Mucosa of gallbladder (tissue), 1 donor: Measurements from ENCODE around the gene MTCP1. TPM values are rescaled to one million over a fixed set of nuclear protein-coding genes. Genes with fewer than 3 reads are reported as not detected.

Source experiments
- DNase-seq: peaks from one replicate; pipeline ENCODE4 v3.0.0-alpha.2; 2020; ENCODE audit warnings: low spot score
- total RNA-seq: library from RNA; stranded (reverse); gene quantifications from one replicate; pipeline ENCODE4 v1.2.1, GENCODE V29; 2021
- donor health status: DM: no; HTN: no; CAD: no.

Gene MTCP1
- total RNA-seq, 1 donor from 2014 or later = 18.7 TPM

DNA sequence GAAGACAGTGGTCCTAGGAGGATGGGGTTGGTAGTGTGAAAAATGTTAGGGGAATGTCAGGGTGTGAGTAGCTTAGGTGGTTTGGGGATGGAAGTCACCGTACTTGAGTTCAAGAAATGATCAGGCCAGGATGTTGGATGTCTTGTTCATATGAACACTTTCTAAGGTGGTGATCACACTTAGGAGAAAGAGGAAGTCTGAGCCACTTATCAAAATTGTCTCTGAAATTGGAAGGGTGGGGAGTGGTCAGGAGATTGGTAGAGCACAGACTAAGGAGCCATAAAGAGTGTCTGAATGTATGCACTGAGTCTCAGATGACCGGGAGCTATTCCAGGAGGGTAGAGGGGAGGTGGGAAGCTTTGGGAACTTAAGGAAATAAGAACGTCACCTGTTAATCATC is 17.3 kb downstream of the MTCP1 start:
- DNase-seq = no peak

DNA sequence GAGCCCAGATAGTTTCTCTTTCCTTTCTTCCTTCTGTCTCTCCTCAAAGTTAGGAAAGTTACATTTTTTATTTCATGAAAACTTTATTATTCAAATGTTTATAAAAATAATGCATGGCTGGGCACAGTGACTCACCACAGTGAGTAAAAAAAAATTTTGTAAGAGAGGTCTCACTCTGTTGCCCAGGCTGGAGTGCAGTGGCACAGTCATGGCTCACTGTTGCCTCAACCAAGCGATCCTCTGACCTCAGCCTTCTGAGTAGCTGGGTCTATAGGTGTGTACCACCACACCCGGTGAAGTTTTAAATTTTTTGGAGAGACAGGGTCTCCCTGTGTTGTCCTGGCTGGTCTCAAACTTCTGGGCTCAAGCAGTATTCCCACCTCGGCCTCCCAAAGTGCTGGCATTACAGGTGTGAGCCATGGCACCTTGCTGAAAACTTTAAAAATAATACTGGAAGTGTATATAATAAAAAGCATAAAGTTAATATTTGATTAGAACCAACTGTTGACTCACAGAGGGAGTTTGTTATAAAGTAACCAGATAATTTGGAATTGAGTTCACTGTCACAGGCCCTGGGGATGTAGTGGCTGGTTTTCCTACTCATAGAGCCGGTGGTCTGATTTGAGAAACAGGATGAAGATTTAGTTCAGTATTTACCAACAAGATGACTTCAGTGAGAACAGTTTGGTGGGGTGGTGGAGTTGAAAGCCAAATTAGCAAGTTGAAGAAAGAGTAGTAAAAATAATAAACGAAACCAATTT is 18.0 kb downstream of the MTCP1 start:
- no peak for DNase-seq

DNA sequence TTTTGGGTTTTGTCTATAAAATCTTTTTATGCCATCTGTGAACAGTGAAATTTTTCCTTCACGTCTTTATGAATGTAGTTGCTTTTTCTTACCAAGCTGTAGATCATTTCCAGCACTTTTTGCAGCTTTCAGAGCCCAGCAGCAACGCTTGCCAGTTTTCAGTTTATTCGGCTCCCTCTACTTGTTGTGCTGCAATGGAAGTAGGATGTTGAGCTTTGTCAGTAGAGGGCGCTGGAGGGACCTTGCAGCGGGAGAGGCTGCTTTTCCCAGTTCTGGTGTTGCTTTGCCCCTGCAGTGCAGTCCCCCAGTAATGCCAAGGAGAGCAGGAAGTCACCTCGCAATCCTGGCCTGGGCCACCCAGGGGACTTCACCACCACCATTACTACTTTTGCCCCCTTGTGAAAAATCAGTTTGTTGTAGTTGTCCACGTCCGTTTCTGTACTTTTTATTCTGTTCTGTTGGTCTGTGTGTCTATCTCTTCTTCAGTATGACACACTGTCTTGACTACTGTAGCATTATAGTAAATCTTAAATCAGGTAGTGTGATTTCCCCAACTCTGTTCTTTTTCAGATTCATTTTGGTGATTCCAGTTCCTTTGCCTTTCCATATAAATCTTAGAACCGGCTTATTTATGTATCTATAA is 21.8 kb downstream of the MTCP1 start:
- peak; percentile 38 for DNase-seq

DNA sequence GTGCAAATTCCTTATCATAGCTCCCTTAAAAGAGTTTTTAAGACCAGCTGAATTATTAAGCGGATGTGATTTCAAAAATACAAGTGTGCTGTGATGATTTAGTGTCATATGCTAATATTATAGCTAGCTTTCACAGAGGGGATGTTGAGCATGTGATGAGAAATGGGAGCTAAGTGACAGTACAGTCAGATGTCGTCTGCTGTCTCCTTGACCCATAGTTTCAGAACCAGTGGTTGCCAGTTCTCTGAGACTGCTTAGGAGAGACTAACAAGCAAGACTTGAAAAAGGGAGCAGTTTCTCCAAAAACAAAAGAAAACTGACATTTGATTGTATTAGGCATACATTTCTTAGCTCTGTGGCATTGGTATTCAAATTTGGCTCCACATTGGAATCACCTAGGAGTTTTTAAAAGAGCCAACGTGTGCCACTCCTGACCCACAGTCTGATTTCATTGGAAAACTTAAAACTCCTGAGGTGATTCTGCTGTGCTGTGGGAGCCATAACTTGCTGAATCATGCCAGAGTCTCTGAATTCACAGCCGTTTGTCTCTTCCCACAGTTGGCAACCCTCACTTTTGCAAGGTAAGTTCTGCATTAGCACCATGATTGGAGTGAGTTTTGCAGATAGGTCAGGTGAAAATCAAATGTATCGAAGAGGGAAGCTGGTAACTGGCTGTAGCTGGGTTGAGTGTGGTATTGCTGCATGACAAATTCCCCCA is 24.0 kb downstream of the MTCP1 start:
- no peak for DNase-seq

GRCh38 chrX:155046129-155046810 is 24.7 kb downstream of the MTCP1 start:
- no peak for DNase-seq

- DNase-seq = no peak
Observed at GRCh38 chrX:155035688-155036087, 35.2 kb downstream of the MTCP1 start.

GRCh38 chrX:155031657-155032056 is 39.3 kb downstream of the MTCP1 start:
- DNase-seq = no peak

GRCh38 chrX:155028877-155029291 is 42.1 kb downstream of the MTCP1 start:
- DNase-seq = no peak

DNA sequence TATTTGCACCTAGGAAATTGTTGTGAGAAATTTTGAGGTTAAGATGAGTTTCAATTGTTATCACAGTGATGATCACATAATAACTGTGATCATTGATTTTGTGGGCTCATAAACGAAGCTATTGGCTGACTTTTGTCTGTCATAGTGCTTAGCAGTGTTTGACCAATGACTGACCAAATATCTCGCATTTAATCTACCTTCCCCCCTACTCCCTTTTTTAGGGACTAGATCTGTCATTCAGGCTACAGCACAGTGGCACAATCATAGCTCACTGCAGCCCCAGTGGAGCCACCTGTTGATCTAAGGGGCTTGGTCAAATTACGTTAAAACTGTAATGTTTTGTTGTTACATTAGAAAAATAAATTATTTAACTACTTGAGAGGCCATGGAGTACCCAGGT is 42.8 kb downstream of the MTCP1 start:
- no peak for DNase-seq

DNA sequence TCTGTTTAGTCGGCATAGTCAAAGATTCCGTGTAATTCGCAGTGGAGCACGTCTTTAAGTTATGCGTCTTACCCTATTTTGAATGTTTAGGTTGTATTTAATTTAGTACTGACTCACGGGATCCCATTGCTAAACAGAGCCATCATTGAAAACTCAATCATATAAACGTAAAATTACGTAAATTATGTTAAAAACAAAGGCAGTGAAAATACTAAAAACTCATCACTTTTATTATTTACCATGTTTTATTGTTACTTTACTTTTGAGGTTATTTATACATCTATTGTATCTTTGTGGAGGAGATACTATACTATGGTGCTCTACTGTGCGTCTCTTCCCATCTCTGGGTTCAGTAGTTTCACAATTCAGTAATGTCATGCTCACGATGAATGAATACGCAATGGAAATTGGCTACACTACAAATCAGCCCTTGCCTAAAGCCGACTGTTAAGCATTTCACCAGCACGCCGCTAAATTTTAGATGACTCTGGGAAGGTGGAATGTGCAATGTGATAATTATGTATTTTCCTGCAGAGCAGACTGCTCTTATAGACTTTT is 43.3 kb downstream of the MTCP1 start:
- peak; percentile 17 for DNase-seq

- DNase-seq = peak; percentile 94
Observed at GRCh38 chrX:155026727-155027508, 44.0 kb downstream of the MTCP1 start, which contains the start of gene FUNDC2. FUNDC2 (plus strand) TSS chrX:155026844; CDS start chrX:155026939, 95 bp downstream.

DNA sequence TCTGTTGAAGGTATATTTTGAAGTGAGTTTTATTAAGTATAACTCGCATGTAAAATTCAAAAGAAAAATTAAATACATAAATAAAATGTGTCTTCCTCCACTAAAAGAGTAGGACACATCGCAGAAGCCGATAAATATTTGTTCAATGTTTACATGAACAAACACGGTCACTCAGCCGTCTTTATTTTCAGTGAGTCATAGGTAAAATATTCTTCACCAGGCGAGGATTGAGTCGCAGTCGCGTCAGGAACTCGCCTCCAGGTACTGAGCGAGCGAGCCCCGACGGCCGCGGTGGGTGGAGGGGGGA is 44.6 kb downstream of the MTCP1 start:
- DNase-seq = no peak

GRCh38 chrX:155023907-155024833 is 46.8 kb downstream of the MTCP1 start:
- DNase-seq = no peak

DNA sequence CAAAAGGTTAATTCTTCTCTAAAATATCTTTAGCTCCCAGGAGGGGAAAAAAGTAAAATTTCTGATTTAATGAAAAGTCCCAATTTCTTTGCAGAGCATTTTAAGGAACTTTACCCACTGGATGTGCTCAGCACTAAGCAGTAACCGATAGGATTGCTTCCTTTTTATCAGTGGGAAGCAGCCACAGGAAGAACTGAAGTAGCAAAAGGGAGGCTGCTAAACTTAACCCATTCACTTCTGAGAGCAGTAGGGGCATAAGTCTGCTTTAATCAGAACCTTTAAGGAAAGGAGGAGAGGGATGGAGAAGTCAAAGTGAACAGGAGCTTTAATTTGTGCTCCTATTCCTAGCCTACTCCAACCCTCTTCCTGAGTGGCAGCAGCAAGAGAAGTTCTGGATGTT is 48.4 kb downstream of the MTCP1 start, which contains the start of gene F8:
F8 (minus strand) TSS at position 139 of the 400 bp plus-strand sequence. CDS start 171 bp downstream, outside the sequence.
- DNase-seq = no peak

DNA sequence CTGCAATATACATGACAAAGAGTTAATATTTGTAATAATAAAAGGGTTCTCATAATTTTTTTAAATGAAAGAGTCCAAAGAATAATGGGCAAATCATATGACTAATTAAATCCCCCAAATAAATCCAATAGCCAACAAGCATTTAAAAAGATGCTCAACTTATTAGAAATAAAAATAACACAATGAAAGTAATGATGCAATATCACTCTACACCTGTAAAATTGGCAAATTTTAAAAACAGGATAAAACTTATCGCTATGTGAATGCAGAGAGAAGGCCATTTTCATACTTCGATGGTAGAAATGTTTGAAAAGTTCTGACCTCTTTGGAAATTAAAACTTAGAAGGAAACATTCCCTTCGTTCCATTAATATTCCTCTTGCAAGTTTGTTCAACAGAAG is 50.3 kb downstream of the MTCP1 start:
- DNase-seq = no peak

Other genes starting within 250 kb of the MTCP1 start
- gene SMIM9, start 236.5 kb downstream of the MTCP1 start, total RNA-seq = not detected
- gene F8A1, start 184.8 kb downstream of the MTCP1 start, total RNA-seq = 31.7 TPM
- 5.5 TPM for gene F8, start 48.4 kb downstream of the MTCP1 start, total RNA-seq
- gene FUNDC2, start 44.3 kb downstream of the MTCP1 start, total RNA-seq = 82.7 TPM
- 10.1 TPM for gene CMC4, start within 50 bp of the MTCP1 start, total RNA-seq
- 15.5 TPM for gene BRCC3, start 372 bp upstream of the MTCP1 start, total RNA-seq
- 36.9 TPM for gene VBP1, start 145.3 kb upstream of the MTCP1 start, total RNA-seq
- 1.2 TPM for gene RAB39B, start 193.4 kb upstream of the MTCP1 start, total RNA-seq